Measurements from ENCODE around the gene GNAQ.

DNA sequence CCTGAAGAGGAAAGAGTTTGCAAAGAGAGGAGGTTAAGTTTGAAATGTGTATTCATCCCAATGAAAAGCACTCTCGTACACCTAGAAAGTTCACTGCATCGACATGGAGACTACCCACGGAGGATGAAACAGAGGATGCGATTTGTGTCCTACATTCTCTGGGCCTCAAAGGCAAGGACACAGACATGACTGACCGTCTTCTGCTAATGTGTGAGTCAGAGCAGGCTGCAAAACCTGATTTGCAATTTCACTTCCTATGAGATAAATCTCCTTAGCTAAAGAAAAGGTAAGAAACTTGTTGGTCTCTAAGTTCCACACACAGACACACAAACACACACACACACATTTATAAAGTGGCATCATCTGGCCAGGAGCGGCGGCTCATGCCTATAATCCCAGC, 98.6 kb downstream of the GNAQ start:
- TF ChIP-seq CTCF (IDR thresholded peaks at IDR 0.05) (no peak), POLR2A (IDR thresholded peaks at IDR 0.05) (no peak)

Measured in lower leg skin (tissue), 3 donors.